Panc1 (cell line): ENCODE measurements around the gene SLC7A11. TPM values are rescaled to one million over a fixed set of nuclear protein-coding genes. Genes with fewer than 3 reads are reported as not detected.

Source experiments
- ATAC-seq: fragments of 200-7000 bp; cut with Tn5 transposase; 2 replicates; pipeline ENCODE4 v1.9.1; 2020; ENCODE audit warnings: mild to moderate bottlenecking, moderate library complexity
- BruUV-seq: library from RNA; stranded (reverse); fragments of 400-500 nt; replicated peaks from 2 replicates; lab custom pipeline; 2021; lab: Mats Ljungman, UMichigan
- CTCF ChIA-PET: fragments of 300-600 bp; sonication (Branson Sonifier 250); formaldehyde crosslinking; loops from one replicate; lab custom pipeline; 2022; ENCODE audit warnings: antibody characterized with exemption; lab: Charles Lee
- POLR2A ChIA-PET: fragments of 300-600 bp; sonication (Branson Sonifier 250); formaldehyde crosslinking; loops from one replicate; lab custom pipeline; 2022; ENCODE audit warnings: antibody characterized with exemption; lab: Charles Lee
- DNase-seq: peaks from one replicate; pipeline ENCODE4 v3.0.0-alpha.2; 2010; ENCODE audit warnings: low read depth, low spot score
- H3K27ac ChIP-seq: 2 replicates; pipeline ENCODE4 v1.5.1; 2011; ENCODE audit warnings: mild to moderate bottlenecking, low read length, inconsistent platforms
- H3K27me3 ChIP-seq: fragments of 200-500 bp; sonication (Bioruptor generic); 2 replicates; pipeline ENCODE4 v1.6.0; 2014; ENCODE audit warnings: low read length, inconsistent platforms; ENCODE audit not compliant: control insufficient read depth, insufficient read depth
- H3K36me3 ChIP-seq: fragments of 200-500 bp; sonication (Bioruptor generic); 2 replicates; pipeline ENCODE4 v1.5.1; 2014; ENCODE audit warnings: inconsistent platforms, mild to moderate bottlenecking, low read length, moderate library complexity; ENCODE audit not compliant: control insufficient read depth, insufficient read depth
- H3K4me1 ChIP-seq: 2 replicates; pipeline ENCODE4 v1.5.1; 2011; ENCODE audit warnings: inconsistent platforms, mild to moderate bottlenecking, low read length, moderate library complexity; ENCODE audit not compliant: control insufficient read depth, insufficient read depth
- H3K4me3 ChIP-seq, 2 experiments: 2 replicates each; pipeline ENCODE4 v1.5.1; 2011 to 2012; ENCODE audit warnings: low read depth in 2 of 2, low read length in 2 of 2, mild to moderate bottlenecking in 2 of 2, inconsistent platforms in 1 of 2, moderate library complexity in 1 of 2
- H3K9me3 ChIP-seq: fragments of 200-500 bp; sonication (Bioruptor generic); 2 replicates; pipeline ENCODE4 v1.5.1; 2014; ENCODE audit warnings: low read depth, mild to moderate bottlenecking, inconsistent platforms, low read length, moderate library complexity; ENCODE audit not compliant: control insufficient read depth, insufficient read depth
- POLR2AphosphoS5 ChIP-seq: IDR thresholded peaks from 2 replicates; pipeline ENCODE4 v1.6.1; 2012; ENCODE audit warnings: mild to moderate bottlenecking, low read depth, low read length, moderate library complexity
- SIN3A ChIP-seq: IDR thresholded peaks from 2 replicates; pipeline ENCODE4 v1.6.1; 2012; ENCODE audit warnings: low read depth, mild to moderate bottlenecking, low read length, moderate library complexity, borderline replicate concordance; ENCODE audit not compliant: insufficient read depth
- TCF7L2 ChIP-seq: IDR thresholded peaks from 2 replicates; pipeline ENCODE4 v1.6.1; 2011; ENCODE audit warnings: mild to moderate bottlenecking, low read depth, low read length, inconsistent platforms
- in situ Hi-C: cut with HindIII; loops from 2 replicates; pipeline ENCODE4 v1.10.0; 2016; ENCODE audit warnings: low sequenced_read_pairs, low pct_unique_long_range_greater_than_20kb
- intact Hi-C: fragments of 100-400 bp; cut with micrococcal nuclease; formaldehyde crosslinking; loops from one replicate; pipeline ENCODE4 v1.10.0; 2022; ENCODE audit not compliant: unreplicated experiment
- total RNA-seq: library from RNA; stranded (reverse); gene quantifications from one replicate; pipeline ENCODE4 v1.2.1, GENCODE V29; 2021; ENCODE audit not compliant: unreplicated experiment
- TF ChIP-seq, protein P1 (sequence below), 2 experiments: IDR thresholded peaks; 2 replicates each; pipeline ENCODE4 v1.6.1; 2011 to 2012; ENCODE audit warnings: low read depth in 2 of 2, control low read depth in 1 of 2, low read length in 1 of 2, mild to moderate bottlenecking in 1 of 2, moderate library complexity in 1 of 2; ENCODE audit not compliant: insufficient read depth in 1 of 2
- TF ChIP-seq, protein P2 (sequence below): fragments of 450-650 bp; IDR thresholded peaks from 2 replicates; pipeline ENCODE4 v1.5.1; 2017; ENCODE audit warnings: mild to moderate bottlenecking

SLC7A11 gene
- total RNA-seq, 1 experiment from 2014 or later = 6.4 TPM

- no peaks in the 10 kb centered on the region for H3K27me3 ChIP-seq
- no peak for ATAC-seq
- no peak overlapping the region for H3K27ac ChIP-seq
- CTCF ChIA-PET = no interaction called here
- no peaks in the 10 kb centered on the region for H3K4me1 ChIP-seq
- no peaks in the 10 kb centered on the region for H3K9me3 ChIP-seq
- no peak overlapping the region for H3K4me3 ChIP-seq
- POLR2A ChIA-PET = no interaction called here
- in situ Hi-C loops = no loop called here
- no peak for DNase-seq
- no peaks in the 10 kb centered on the region for H3K36me3 ChIP-seq
- intact Hi-C loops = no loop called here
- no TSS peak for BruUV-seq
- TF ChIP-seq, protein P1, sequence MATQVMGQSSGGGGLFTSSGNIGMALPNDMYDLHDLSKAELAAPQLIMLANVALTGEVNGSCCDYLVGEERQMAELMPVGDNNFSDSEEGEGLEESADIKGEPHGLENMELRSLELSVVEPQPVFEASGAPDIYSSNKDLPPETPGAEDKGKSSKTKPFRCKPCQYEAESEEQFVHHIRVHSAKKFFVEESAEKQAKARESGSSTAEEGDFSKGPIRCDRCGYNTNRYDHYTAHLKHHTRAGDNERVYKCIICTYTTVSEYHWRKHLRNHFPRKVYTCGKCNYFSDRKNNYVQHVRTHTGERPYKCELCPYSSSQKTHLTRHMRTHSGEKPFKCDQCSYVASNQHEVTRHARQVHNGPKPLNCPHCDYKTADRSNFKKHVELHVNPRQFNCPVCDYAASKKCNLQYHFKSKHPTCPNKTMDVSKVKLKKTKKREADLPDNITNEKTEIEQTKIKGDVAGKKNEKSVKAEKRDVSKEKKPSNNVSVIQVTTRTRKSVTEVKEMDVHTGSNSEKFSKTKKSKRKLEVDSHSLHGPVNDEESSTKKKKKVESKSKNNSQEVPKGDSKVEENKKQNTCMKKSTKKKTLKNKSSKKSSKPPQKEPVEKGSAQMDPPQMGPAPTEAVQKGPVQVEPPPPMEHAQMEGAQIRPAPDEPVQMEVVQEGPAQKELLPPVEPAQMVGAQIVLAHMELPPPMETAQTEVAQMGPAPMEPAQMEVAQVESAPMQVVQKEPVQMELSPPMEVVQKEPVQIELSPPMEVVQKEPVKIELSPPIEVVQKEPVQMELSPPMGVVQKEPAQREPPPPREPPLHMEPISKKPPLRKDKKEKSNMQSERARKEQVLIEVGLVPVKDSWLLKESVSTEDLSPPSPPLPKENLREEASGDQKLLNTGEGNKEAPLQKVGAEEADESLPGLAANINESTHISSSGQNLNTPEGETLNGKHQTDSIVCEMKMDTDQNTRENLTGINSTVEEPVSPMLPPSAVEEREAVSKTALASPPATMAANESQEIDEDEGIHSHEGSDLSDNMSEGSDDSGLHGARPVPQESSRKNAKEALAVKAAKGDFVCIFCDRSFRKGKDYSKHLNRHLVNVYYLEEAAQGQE (IDR thresholded peaks at IDR 0.05; ENCODE audit: insufficient read depth in 1 of 2, low read depth in 2 of 2, low read length in 1 of 2) = no peak
- TF ChIP-seq, protein P2, sequence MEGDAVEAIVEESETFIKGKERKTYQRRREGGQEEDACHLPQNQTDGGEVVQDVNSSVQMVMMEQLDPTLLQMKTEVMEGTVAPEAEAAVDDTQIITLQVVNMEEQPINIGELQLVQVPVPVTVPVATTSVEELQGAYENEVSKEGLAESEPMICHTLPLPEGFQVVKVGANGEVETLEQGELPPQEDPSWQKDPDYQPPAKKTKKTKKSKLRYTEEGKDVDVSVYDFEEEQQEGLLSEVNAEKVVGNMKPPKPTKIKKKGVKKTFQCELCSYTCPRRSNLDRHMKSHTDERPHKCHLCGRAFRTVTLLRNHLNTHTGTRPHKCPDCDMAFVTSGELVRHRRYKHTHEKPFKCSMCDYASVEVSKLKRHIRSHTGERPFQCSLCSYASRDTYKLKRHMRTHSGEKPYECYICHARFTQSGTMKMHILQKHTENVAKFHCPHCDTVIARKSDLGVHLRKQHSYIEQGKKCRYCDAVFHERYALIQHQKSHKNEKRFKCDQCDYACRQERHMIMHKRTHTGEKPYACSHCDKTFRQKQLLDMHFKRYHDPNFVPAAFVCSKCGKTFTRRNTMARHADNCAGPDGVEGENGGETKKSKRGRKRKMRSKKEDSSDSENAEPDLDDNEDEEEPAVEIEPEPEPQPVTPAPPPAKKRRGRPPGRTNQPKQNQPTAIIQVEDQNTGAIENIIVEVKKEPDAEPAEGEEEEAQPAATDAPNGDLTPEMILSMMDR = no peak
- TF ChIP-seq POLR2AphosphoS5 (no peak), SIN3A (no peak), TCF7L2 (no peak)
Measured at GRCh38 chr4:138162259-138162658, 79.9 kb downstream of the SLC7A11 start.

- no TSS peak for BruUV-seq
- no peaks in the 10 kb centered on the region for H3K36me3 ChIP-seq
- no peaks in the 10 kb centered on the region for H3K9me3 ChIP-seq
- in situ Hi-C loops = no loop called here
- H3K27me3 ChIP-seq = no peaks in the 10 kb centered on the region
- H3K4me3 ChIP-seq = no peak overlapping the region
- ChIA-PET CTCF (no interaction called here), POLR2A (no interaction called here)
- H3K4me1 ChIP-seq = no peaks in the 10 kb centered on the region
- no peak for DNase-seq
- no peak for TF ChIP-seq SIN3A
- H3K27ac ChIP-seq = no peak overlapping the region
- ATAC-seq = no peak
- intact Hi-C loops = no loop called here
Measured at GRCh38 chr4:138161351-138161750, 80.8 kb downstream of the SLC7A11 start.

GRCh38 chr4:138158746-138159297 lies 83.3 kb downstream of the SLC7A11 start:
- Histone ChIP-seq H3K27ac (no peak overlapping the region), H3K9me3 (no peaks in the 10 kb centered on the region), H3K4me3 (no peak overlapping the region), H3K4me1 (no peaks in the 10 kb centered on the region), H3K27me3 (no peaks in the 10 kb centered on the region), H3K36me3 (no peaks in the 10 kb centered on the region)
- ChIA-PET POLR2A (no interaction called here), CTCF (no interaction called here)
- in situ Hi-C loops (no loop called here), intact Hi-C loops (no loop called here)
- no peak for DNase-seq
- ATAC-seq = no peak
- BruUV-seq = no TSS peak
- TF ChIP-seq, protein P2 = no peak
- TF ChIP-seq TCF7L2 (no peak), POLR2AphosphoS5 (no peak), SIN3A (no peak)
- TF ChIP-seq, protein P1 (IDR thresholded peaks at IDR 0.05; ENCODE audit: insufficient read depth in 1 of 2, low read depth in 2 of 2, low read length in 1 of 2) = no peak
